Testis (tissue), 3 donors: Measurements from ENCODE around the gene TTLL11. TPM values are rescaled to one million over a fixed set of nuclear protein-coding genes. Genes with fewer than 3 reads are reported as not detected.

Experiments
- DNase-seq: peaks from one replicate; pipeline ENCODE4 v3.0.0-alpha.2; 2019
- H3K27ac ChIP-seq, 2 donors: fragments of 200-600 bp; sonication (generic); one replicate each; pipeline ENCODE4 v1.5.1; 2019
- H3K27me3 ChIP-seq: fragments of 200-600 bp; sonication (generic); one replicate; pipeline ENCODE4 v1.5.1; 2019
- H3K36me3 ChIP-seq: fragments of 200-600 bp; sonication (generic); one replicate; pipeline ENCODE4 v1.5.1; 2017; ENCODE audit warnings: low read depth; ENCODE audit errors: missing control alignments
- H3K4me1 ChIP-seq: fragments of 200-600 bp; sonication (generic); one replicate; pipeline ENCODE4 v1.5.1; 2019
- H3K4me3 ChIP-seq, 2 donors: fragments of 200-600 bp; sonication (generic); one replicate each; pipeline ENCODE4 v1.5.1; 2017 to 2019
- H3K9me3 ChIP-seq: fragments of 200-600 bp; sonication (generic); one replicate; pipeline ENCODE4 v1.5.1; 2017
- CTCF ChIP-seq, 3 experiments: fragments of 450-650 bp in 2 of 3; fragments of 200-600 bp in 1 of 3; sonication (generic) in 1 of 3; IDR thresholded peaks; one replicate each; pipeline ENCODE4 v1.5.1; 2016 to 2019; ENCODE audit warnings: antibody characterized with exemption in 3 of 3, mild to moderate bottlenecking in 2 of 3, moderate library complexity in 1 of 3
- POLR2A ChIP-seq: fragments of 450-650 bp; IDR thresholded peaks from one replicate; pipeline ENCODE4 v1.6.1; 2017; ENCODE audit warnings: antibody characterized with exemption, mild to moderate bottlenecking, moderate library complexity
- WGBS, 2 donors: methylation state at CpG; one replicate each; pipeline ENCODE4 v1.1.5; 2018; 5-methylcytosine and 5-hydroxymethylcytosine counted together
- intact Hi-C: fragments of 100-400 bp; cut with DNase I; formaldehyde crosslinking; loops from one replicate; pipeline ENCODE4 v1.15.1; 2023; ENCODE audit warnings: low total_unique reads
- polyA plus RNA-seq: library from polyadenylated mRNA; stranded (reverse); fragments of 350-450 nt; fragmentation: Illumina TruSeq; extraction: RNeasy Lipid Tissue Mini Kit (QIAGEN cat#74804); gene quantifications from one replicate; pipeline ENCODE4 v1.2.3, GENCODE V29; 2014; ENCODE audit warnings: low read depth, low replicate concordance; ENCODE audit not compliant: insufficient read depth
- total RNA-seq, 2 donors: library from RNA; depleted of rRNA; stranded (reverse); fragments of >200 nt; gene quantifications; one replicate each; pipeline ENCODE4 v1.2.3, GENCODE V29; 2016

The TTLL11 gene
- total and polyA plus RNA-seq, 3 donors from 2014 or later: 17.8 to 36.5 (median 19.8) TPM

DNA sequence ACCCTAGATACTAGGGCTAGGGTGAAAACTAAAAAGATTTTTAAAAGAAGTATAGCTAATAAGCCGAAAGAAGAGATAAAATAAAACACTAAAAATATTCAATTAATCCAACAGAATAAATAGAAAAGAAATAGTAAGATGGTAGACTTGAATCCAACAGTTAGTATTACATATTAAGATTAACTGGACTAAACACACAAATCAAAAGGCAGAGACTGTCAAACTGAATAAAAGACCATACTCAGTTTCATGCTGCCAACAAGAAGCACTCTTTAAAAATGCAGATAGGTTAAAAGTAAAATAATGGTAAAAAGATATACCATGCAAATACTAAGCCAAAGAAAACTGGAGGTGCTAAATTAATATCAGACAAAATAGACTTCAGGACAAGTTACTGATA, 65.0 kb downstream of the TTLL11 start:
- no peaks in the 10 kb centered on the region for H3K27me3 ChIP-seq
- WGBS, 2 donors: 96 to 100% methylated on average over 1 of the region's 1 CpG
- H3K4me3 ChIP-seq: no peak overlapping the region
- H3K4me1 ChIP-seq: no peaks in the 10 kb centered on the region
- H3K9me3 ChIP-seq: no peaks in the 10 kb centered on the region
- intact Hi-C loops: no loop called here
- no peak for TF ChIP-seq POLR2A
- TF ChIP-seq CTCF (IDR thresholded peaks at IDR 0.05): no peak
- H3K36me3 ChIP-seq: no peaks in the 10 kb centered on the region
- DNase-seq: no peak
- H3K27ac ChIP-seq: no peak overlapping the region

DNA sequence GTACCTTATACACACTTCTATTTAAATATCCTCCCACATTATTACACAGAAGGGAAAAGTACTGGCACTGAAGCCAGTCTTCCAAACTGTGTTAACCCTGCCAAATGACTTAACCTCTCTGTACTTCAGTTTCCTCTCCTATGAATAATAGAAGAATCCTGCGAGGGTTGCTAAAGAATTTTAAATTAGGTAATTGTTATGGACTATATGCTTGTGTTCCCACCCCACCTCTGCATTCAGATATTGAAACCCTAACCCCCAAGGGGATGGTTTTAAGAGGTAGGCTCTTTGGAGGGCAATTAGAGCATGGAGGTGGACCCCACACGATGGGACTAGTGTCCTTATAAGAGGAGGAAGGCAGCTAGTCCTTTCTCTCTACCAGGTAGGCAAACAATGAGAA, 72.7 kb downstream of the TTLL11 start:
- no peak for DNase-seq
- intact Hi-C loops: no loop called here
- no peaks in the 10 kb centered on the region for H3K9me3 ChIP-seq
- H3K4me3 ChIP-seq: no peak overlapping the region
- H3K4me1 ChIP-seq: no peaks in the 10 kb centered on the region
- no peak overlapping the region for H3K27ac ChIP-seq
- WGBS, 2 donors: 56 to 60% methylated on average over 2 of the region's 2 CpGs
- H3K27me3 ChIP-seq: no peaks in the 10 kb centered on the region
- no peaks in the 10 kb centered on the region for H3K36me3 ChIP-seq
- no peak for TF ChIP-seq CTCF (IDR thresholded peaks at IDR 0.05)
- no peak for TF ChIP-seq POLR2A

GRCh38 chr9:122016744-122017143, 76.4 kb downstream of the TTLL11 start:
- Histone ChIP-seq H3K4me3 (no peak overlapping the region), H3K36me3 (no peaks in the 10 kb centered on the region), H3K4me1 (no peaks in the 10 kb centered on the region), H3K9me3 (no peaks in the 10 kb centered on the region), H3K27ac (no peak overlapping the region), H3K27me3 (no peaks in the 10 kb centered on the region)
- WGBS, 2 donors: 39 to 54% methylated on average over 6 of the region's 6 CpGs
- peak in 2 of 3 experiments; percentile 16 to 42 for TF ChIP-seq CTCF (IDR thresholded peaks at IDR 0.05)
- no peak for TF ChIP-seq POLR2A
- intact Hi-C loops: no loop called here
- peak; percentile 53 for DNase-seq

DNA sequence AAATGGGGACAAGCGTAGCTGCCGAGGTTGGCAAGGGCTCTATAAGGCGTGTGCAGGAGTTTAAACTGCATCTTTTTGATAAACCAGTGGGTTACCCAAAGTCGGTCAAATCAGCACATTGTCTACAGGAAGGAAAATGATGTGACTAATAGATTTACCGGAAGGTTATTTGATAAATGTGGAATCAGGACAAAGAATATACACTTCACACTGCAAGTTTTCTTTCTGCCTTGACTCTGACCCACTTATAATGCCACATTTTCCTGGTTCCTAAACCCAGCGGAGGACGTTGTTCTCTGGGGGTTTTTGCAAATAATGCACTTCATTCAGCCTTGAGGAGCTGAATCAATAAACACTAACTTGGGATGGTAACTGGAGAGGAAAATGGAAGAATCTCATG, 76.8 kb downstream of the TTLL11 start:
- DNase-seq: no peak
- Histone ChIP-seq H3K36me3 (no peaks in the 10 kb centered on the region), H3K9me3 (no peaks in the 10 kb centered on the region), H3K4me3 (no peak overlapping the region), H3K27me3 (no peaks in the 10 kb centered on the region), H3K4me1 (no peaks in the 10 kb centered on the region), H3K27ac (no peak overlapping the region)
- no peak for TF ChIP-seq POLR2A
- no peak for TF ChIP-seq CTCF (IDR thresholded peaks at IDR 0.05)
- intact Hi-C loops: no loop called here
- WGBS, 2 donors: 63 to 70% methylated on average over 7 of the region's 7 CpGs

GRCh38 chr9:122015170-122015821, 77.8 kb downstream of the TTLL11 start:
- H3K27me3 ChIP-seq: no peaks in the 10 kb centered on the region
- DNase-seq: no peak
- intact Hi-C loops: no loop called here
- no peaks in the 10 kb centered on the region for H3K9me3 ChIP-seq
- no peaks in the 10 kb centered on the region for H3K4me1 ChIP-seq
- no peak overlapping the region for H3K27ac ChIP-seq
- H3K36me3 ChIP-seq: no peaks in the 10 kb centered on the region
- no peak overlapping the region for H3K4me3 ChIP-seq
- TF ChIP-seq CTCF (IDR thresholded peaks at IDR 0.05) (no peak), POLR2A (no peak)
- 89% methylated on average over 11 of the region's 11 CpGs for WGBS, 2 donors
